ENCODE measurements around the gene TAX1BP3.

GRCh38 chr17:3695723-3696411 is 27.5 kb upstream of the TAX1BP3 start, which contains the start of gene P2RX5:
- TF ChIP-seq U2AF2 (IDR thresholded peaks at IDR 0.05; ENCODE audit: low read depth, low read length) = no peak
- no peak for TF ChIP-seq TMF1 (CRISPR knock-in tag; IDR thresholded peaks at IDR 0.05; ENCODE audit: low read depth)
- no peak for TF ChIP-seq CEBPZ (IDR thresholded peaks at IDR 0.05; ENCODE audit: low read length)
- no peak for TF ChIP-seq POLR2A (IDR thresholded peaks at IDR 0.05; ENCODE audit: insufficient read depth in 1 of 2, low read depth in 2 of 2, low read length in 2 of 2)
- no peak for TF ChIP-seq BCL3 (CRISPR knock-in tag; IDR thresholded peaks at IDR 0.05)
- no peak for TF ChIP-seq BRCA1 (CRISPR knock-in tag; IDR thresholded peaks at IDR 0.05)
- TF ChIP-seq GMEB1 (CRISPR knock-in tag; IDR thresholded peaks at IDR 0.05; ENCODE audit: borderline replicate concordance) = no peak
- TF ChIP-seq JUND (CRISPR knock-in tag; IDR thresholded peaks at IDR 0.05) = no peak
- TF ChIP-seq PTBP1 (IDR thresholded peaks at IDR 0.05; ENCODE audit: low read depth, low read length, poor library complexity, severe bottlenecking) = no peak
- TF ChIP-seq POLR2AphosphoS5 (IDR thresholded peaks at IDR 0.05; ENCODE audit: low read depth, low read length) = no peak
- TF ChIP-seq NFIC (IDR thresholded peaks at IDR 0.05; ENCODE audit: low read length) = no peak
- no peak for TF ChIP-seq EP300 (IDR thresholded peaks at IDR 0.05; ENCODE audit: low read depth in 2 of 2, low read length in 2 of 2)
- TF ChIP-seq EP300 (CRISPR knock-in tag; IDR thresholded peaks at IDR 0.05; ENCODE audit: borderline replicate concordance) = no peak
